GM18873 (cell line): Measurements from ENCODE around the gene FZD2.
"Not testable (repeated sequence)": the region's sequence is repeated elsewhere in the genome, so short reads cannot be mapped to it uniquely, and the experiment has no call there.

Experiments used
- ATAC-seq: cut with Tn5 transposase; IDR thresholded peaks from one replicate; pipeline ENCODE4 v1.9.1; 2021; ENCODE audit warnings: mild to moderate bottlenecking, moderate library complexity, moderate number of reproducible peaks; ENCODE audit not compliant: unreplicated experiment, low FRiP score

The FZD2 gene

GRCh38 chr17:44572801-44573200 is 15.5 kb downstream of the FZD2 start:
- ATAC-seq: no peak

- ATAC-seq: no peak
These were observed 18.1 kb downstream of the FZD2 start for GRCh38 chr17:44575403-44575802.

DNA sequence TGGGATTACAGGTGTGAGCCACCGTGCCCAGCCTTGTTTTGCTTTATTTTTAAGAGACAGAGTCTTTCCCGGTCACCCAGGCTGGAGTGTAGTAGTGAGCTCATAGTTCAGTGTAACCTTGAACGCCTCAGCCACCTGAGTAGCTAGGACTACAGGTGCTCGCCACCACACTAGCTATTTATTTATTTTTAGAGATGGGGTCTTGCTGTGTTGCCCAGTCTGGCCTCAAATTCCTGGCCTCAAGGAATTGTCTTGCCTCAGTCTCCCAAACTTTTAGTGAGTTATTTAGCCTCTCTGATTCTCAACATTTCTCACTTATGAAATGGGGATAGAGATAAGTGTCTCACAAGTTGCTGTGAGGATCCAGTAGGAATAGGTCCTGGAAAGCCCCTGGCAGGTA is 21.7 kb downstream of the FZD2 start:
- ATAC-seq: no peak

GRCh38 chr17:44581868-44582267 is 24.6 kb downstream of the FZD2 start:
- no peak for ATAC-seq

GRCh38 chr17:44584443-44584842 is 27.2 kb downstream of the FZD2 start:
- ATAC-seq: no peak

DNA sequence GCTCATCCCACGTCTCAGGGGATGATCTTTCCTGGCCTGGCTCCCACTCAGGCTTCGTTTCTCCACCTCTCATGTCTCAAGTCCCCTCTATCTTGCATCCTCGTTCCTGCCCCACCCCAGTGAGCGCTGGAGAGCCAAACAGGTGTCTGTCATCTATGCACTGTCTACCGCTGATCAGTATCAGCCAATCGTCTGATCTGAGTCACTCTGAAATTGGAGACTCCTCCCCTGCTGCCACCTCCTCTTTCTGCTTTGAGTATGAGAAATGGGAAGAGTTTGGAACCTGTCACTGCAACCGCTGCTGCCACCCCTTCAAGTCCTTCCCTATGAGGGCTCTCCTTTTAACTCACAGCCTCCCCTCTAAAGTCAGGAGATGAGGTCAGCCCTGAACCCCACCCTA is 28.0 kb downstream of the FZD2 start:
- no peak for ATAC-seq

DNA sequence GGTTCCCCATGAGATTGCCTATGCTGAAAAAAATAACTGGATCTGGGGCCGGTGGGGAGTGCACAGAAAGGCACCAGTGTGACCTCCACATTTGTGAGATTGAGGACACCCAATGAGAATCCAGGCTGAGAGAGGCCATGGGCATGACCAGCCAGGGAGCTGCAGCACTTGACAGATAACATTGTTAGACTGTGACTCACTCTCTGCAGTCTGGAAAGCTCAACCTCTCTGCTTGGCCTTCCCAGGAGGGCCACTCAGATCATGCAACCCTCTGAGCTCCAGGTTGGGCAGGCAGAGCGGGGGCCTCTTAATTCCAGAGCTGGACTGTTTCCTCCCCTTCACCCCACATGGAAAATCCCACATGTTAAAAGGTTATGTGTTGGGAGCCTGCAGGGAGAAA is 30.1 kb downstream of the FZD2 start:
- no peak for ATAC-seq

- no peak for ATAC-seq
These were observed 32.2 kb downstream of the FZD2 start for GRCh38 chr17:44589316-44590071.

DNA sequence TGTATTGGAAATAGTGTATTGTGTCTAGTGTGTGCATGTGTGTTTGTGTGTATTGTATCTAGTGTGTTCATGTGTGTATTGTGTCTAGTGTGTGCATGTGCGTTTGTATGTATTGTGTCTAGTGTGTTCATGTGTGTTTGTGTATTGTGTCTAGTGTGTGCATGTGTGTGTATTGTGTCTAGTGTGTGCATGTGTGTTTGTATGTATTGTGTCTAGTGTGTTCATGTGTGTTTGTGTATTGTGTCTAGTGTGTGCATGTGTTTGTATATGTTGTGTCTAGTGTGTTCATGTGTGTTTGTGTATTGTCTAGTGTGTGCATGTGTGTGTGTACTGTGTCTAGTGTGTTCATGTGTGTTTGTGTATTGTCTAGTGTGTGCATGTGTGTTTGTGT is 32.8 kb downstream of the FZD2 start:
- ATAC-seq: not testable (repeated sequence)

GRCh38 chr17:44590762-44591161 is 33.5 kb downstream of the FZD2 start:
- not testable (repeated sequence) for ATAC-seq

- no peak for ATAC-seq
These were observed 33.9 kb downstream of the FZD2 start for GRCh38 chr17:44591206-44591605.

DNA sequence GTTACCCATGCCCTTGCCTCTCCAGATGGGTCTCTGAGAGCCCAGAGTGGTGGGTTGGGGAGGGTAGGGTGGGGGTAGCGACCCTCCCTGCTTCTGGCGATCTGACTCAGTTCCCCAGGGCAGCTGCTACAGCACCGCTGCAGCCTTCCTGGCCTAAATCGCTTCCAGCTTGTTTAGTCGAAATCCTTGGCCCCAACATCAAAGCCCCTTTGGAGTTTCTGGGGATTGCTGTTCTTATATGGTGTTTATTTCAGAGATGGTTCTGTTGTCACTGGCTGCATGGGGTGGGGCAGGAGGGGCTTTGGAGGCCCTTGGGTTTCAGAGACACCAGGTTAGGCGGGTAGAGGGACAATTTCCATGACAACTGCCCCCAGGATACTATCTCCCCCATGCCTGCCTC is 35.9 kb downstream of the FZD2 start:
- ATAC-seq: no peak

- ATAC-seq: no peak
These were observed 38.0 kb downstream of the FZD2 start for GRCh38 chr17:44595216-44595775.

GRCh38 chr17:44598329-44598728 is 41.0 kb downstream of the FZD2 start:
- no peak for ATAC-seq

DNA sequence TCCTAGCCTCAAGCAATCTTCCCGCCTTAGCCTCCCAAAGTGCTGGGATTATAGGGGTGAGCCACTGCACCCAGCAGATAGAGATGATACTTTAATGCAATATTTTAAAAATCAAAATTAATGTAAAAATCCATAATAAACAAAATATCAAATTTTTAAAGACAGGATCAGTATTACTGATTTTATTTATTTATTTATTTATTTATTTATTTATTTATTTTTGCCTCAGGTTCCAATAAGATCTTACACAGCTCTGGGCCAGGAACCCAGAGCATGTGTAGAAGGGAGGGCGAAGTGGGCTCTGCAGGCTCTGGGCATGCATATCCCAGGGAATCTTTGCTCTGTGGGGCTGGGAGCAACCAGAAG is 41.6 kb downstream of the FZD2 start:
- no peak for ATAC-seq

DNA sequence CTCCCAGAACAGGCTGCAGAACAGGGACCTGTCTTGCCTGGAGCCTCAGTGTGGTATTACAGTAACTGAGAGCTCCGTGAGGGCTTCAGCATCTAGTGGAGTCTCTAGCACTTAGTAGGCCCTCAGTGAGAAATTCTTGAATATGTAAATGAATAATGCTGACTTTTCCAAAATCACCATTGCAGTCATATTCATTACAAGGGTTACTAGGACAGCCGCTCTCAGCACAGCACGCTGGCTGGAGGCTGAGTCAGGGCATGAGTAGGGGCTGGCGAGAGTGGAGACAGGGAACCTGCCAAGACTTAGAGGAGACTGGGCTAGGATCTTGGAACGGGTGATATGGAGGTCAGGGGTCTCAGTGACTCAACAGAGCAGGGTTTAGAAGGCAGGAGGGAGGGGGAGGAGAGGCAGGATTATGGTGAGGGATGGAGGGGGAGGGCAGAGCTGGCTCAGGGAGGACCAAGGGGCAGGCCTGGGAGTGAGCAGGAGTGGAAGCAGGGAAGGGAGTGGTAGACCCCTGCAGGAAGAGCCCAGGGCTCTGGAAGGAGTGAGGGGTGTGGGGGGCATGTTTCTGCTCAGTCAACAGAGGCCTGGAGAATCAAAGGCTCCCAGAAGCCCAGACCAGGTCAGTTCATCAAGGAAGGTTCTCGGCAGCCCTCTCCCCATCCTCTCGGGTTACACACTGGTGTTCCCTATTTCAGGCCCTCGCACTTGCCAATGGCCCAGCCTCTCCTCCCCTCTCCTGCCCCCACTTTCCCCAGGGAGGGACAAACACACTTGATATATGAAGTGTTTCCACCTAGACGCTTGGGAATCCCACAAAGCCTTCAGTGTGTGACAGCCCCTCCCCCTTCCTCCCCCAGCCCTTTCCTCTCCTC is 42.3 kb downstream of the FZD2 start:
- no peak for ATAC-seq

DNA sequence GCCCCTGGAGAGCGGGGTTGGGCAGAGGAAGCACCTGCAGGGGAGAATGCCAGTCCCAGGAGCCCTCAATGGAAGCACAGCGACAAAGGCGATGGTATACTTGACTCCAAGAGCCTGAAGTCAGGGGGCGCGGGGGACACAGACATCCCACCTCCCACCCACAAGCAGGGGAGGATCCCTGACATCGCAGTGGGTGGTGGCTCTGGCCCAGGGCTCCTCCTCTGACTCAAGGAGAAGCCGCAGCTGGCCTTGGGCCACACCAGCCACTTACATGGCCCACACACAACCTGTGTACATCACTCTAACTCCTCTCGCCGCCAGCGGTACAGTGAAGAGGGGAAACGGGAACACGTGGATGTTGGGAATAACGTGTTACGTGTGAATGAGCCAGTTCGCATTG is 44.3 kb downstream of the FZD2 start:
- ATAC-seq: no peak

GRCh38 chr17:44601973-44602372 is 44.7 kb downstream of the FZD2 start:
- ATAC-seq: no peak

- no peak for ATAC-seq
These were observed 45.1 kb downstream of the FZD2 start for GRCh38 chr17:44602390-44602789.

- ATAC-seq: no peak
These were observed 45.7 kb downstream of the FZD2 start for GRCh38 chr17:44602970-44603369.

GRCh38 chr17:44604116-44604761 is 47.0 kb downstream of the FZD2 start:
- no peak for ATAC-seq
